ENCODE data around the gene TFPI. TPM values are rescaled to one million over a fixed set of nuclear protein-coding genes. Genes with fewer than 3 reads are reported as not detected.

The TFPI gene
- total RNA-seq, 1 experiment from 2014 or later = 65.7 TPM

- ChIA-PET POLR2A (ENCODE audit: unreplicated experiment) (no interaction called here), CTCF (no interaction called here)
- no peaks in the 10 kb centered on the region for H3K36me3 ChIP-seq (ENCODE audit: low read depth)
- BruUV-seq (replicated peaks) = no TSS peak
- no peak overlapping the region for H3K4me2 ChIP-seq
- intact Hi-C loops (cut with micrococcal nuclease; ENCODE audit: unreplicated experiment) = no loop called here
- no peak for DNase-seq
- no peaks in the 10 kb centered on the region for H3K9me2 ChIP-seq (ENCODE audit: insufficient read depth)
- no peaks in the 10 kb centered on the region for H3K4me1 ChIP-seq (replicated peaks; ENCODE audit: insufficient read depth)
- no peaks in the 10 kb centered on the region for H4K20me1 ChIP-seq (ENCODE audit: insufficient read depth)
- no peak for TF ChIP-seq CTCF (conservative IDR thresholded peaks at IDR 0.05)
- no peak for TF ChIP-seq EZH2 (IDR thresholded peaks at IDR 0.05; ENCODE audit: low read depth)
- no peak overlapping the region for H3K4me3 ChIP-seq
- H3K79me2 ChIP-seq (ENCODE audit: low read depth) = no peaks in the 10 kb centered on the region
- no peaks in the 10 kb centered on the region for H3F3A ChIP-seq (ENCODE audit: insufficient read depth, low read depth)
- H3K27me3 ChIP-seq (ENCODE audit: insufficient read depth, low read depth) = no peaks in the 10 kb centered on the region
- H3K27ac ChIP-seq = no peak overlapping the region
- H3K9me3 ChIP-seq (ENCODE audit: insufficient read depth, low read depth) = no peaks in the 10 kb centered on the region
- no peak overlapping the region for H2AFZ ChIP-seq
Observed at GRCh38 chr2:187525163-187525900, 28.9 kb downstream of the TFPI start.

DNA sequence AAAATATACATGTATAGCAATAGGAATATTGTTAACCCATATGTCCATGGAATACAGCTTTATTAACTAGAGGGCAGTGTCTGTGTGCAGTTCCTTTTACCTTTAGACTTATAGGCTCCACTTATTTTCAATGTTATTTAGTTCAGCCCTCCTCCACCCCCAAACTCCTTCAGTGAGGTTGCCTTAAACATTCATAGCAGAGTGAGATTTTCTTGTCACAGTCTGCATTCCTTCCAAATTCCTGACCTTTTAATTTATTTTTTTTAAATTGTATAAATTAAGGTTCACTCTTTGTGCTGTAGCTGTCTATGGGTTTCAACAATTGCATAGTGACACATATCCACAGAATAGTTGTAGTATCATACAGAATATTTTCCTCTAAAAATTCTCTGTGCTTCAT, 30.9 kb downstream of the TFPI start:
- H3F3A ChIP-seq (ENCODE audit: insufficient read depth, low read depth) = no peaks in the 10 kb centered on the region
- DNase-seq = no peak
- H3K9me3 ChIP-seq (ENCODE audit: insufficient read depth, low read depth) = no peaks in the 10 kb centered on the region
- TF ChIP-seq CTCF (conservative IDR thresholded peaks at IDR 0.05) (no peak), EZH2 (IDR thresholded peaks at IDR 0.05; ENCODE audit: low read depth) (no peak)
- no peak overlapping the region for H3K4me3 ChIP-seq
- no peaks in the 10 kb centered on the region for H3K9me2 ChIP-seq (ENCODE audit: insufficient read depth)
- no peaks in the 10 kb centered on the region for H3K36me3 ChIP-seq (ENCODE audit: low read depth)
- no peak overlapping the region for H3K27ac ChIP-seq
- intact Hi-C loops (cut with micrococcal nuclease; ENCODE audit: unreplicated experiment) = no loop called here
- no peaks in the 10 kb centered on the region for H3K4me1 ChIP-seq (replicated peaks; ENCODE audit: insufficient read depth)
- H3K4me2 ChIP-seq = no peak overlapping the region
- ChIA-PET CTCF (no interaction called here), POLR2A (ENCODE audit: unreplicated experiment) (no interaction called here)
- no peaks in the 10 kb centered on the region for H3K27me3 ChIP-seq (ENCODE audit: insufficient read depth, low read depth)
- H4K20me1 ChIP-seq (ENCODE audit: insufficient read depth) = no peaks in the 10 kb centered on the region
- BruUV-seq (replicated peaks) = no TSS peak
- no peak overlapping the region for H2AFZ ChIP-seq
- no peaks in the 10 kb centered on the region for H3K79me2 ChIP-seq (ENCODE audit: low read depth)

GRCh38 chr2:187520121-187520624, 34.1 kb downstream of the TFPI start:
- intact Hi-C loops (cut with micrococcal nuclease; ENCODE audit: unreplicated experiment) = no loop called here
- no peaks in the 10 kb centered on the region for H4K20me1 ChIP-seq (ENCODE audit: insufficient read depth)
- CTCF ChIA-PET = no interaction called here
- H3K27me3 ChIP-seq (ENCODE audit: insufficient read depth, low read depth) = no peaks in the 10 kb centered on the region
- no peaks in the 10 kb centered on the region for H3K4me1 ChIP-seq (replicated peaks; ENCODE audit: insufficient read depth)
- no peak overlapping the region for H3K27ac ChIP-seq
- no peaks in the 10 kb centered on the region for H3F3A ChIP-seq (ENCODE audit: insufficient read depth, low read depth)
- TF ChIP-seq EZH2 (IDR thresholded peaks at IDR 0.05; ENCODE audit: low read depth) (no peak), CTCF (conservative IDR thresholded peaks at IDR 0.05) (no peak)
- no peak overlapping the region for H3K4me2 ChIP-seq
- no peaks in the 10 kb centered on the region for H3K79me2 ChIP-seq (ENCODE audit: low read depth)
- POLR2A ChIA-PET (ENCODE audit: unreplicated experiment) = no interaction called here
- BruUV-seq (replicated peaks) = no TSS peak
- H3K4me3 ChIP-seq = no peak overlapping the region
- no peaks in the 10 kb centered on the region for H3K9me3 ChIP-seq (ENCODE audit: insufficient read depth, low read depth)
- no peaks in the 10 kb centered on the region for H3K9me2 ChIP-seq (ENCODE audit: insufficient read depth)
- DNase-seq = no peak
- no peaks in the 10 kb centered on the region for H3K36me3 ChIP-seq (ENCODE audit: low read depth)
- no peak overlapping the region for H2AFZ ChIP-seq

Measured in PC-9 (cell line).